Measurements from ENCODE around the gene CDK1. TPM values are rescaled to one million over a fixed set of nuclear protein-coding genes. Genes with fewer than 3 reads are reported as not detected.
A peak's percentile ranks its signal among the peaks of the same experiment; 100 is the strongest.

The CDK1 gene
- polyA plus RNA-seq, 4 donors = 2.7 to 38.1 (median 18.8) TPM

DNA sequence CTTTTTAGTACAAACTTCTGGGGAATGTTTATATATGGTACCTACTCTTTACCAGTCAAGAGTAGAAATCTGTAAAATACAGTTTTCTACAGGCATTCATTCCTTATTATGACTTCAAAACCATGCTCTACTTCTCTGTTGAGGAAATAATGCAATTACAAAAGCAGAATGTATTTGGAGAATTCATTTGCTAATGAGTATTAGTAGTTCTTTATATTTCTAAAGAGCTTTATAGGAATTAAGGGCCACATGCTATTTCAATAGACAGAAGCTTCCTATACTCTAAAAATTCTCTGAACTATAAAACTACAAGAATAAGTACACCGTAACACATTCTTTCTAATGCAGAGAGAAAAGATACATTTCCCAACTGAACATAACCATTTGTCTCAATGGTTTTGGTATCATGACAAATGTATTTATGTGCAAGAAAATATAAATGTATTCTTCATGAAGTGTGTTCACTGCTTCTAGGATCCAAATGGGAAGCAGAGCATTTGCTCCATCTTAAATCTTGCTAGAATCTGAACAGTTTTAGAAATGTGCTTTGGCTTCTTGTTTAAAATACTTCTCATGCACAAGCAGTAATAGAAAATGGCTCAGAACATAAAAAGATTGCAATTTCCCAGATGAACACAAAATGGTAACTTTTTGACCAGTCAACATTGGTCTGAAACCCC, 21.8 kb downstream of the CDK1 start:
- H3K36me3 ChIP-seq (ENCODE audit: control insufficient read depth in 3 of 3, insufficient read depth in 2 of 3, low read depth in 1 of 3, low read length in 3 of 3) = no peaks in the 10 kb centered on the region
- no peaks in the 10 kb centered on the region for H3K9me3 ChIP-seq (ENCODE audit: control insufficient read depth in 2 of 2, insufficient read depth in 1 of 2, low read depth in 1 of 2, low read length in 1 of 2)
- H3K4me1 ChIP-seq (ENCODE audit: control insufficient read depth in 3 of 3, insufficient read depth in 2 of 3, low read depth in 1 of 3, low read length in 2 of 3) = no peaks in the 10 kb centered on the region
- no peaks in the 10 kb centered on the region for H3K27me3 ChIP-seq (ENCODE audit: control insufficient read depth in 3 of 3, insufficient read depth in 3 of 3, low read length in 3 of 3)
- FAIRE-seq = no peak
- no peak overlapping the region for H3K4me3 ChIP-seq (ENCODE audit: low read depth in 1 of 3, low read length in 3 of 3)
- DNase-seq = no peak
- H3K27ac ChIP-seq (ENCODE audit: low read depth in 1 of 3, low read length in 2 of 3) = no peak overlapping the region
- 98 to 100% (median 100%) methylated on average over 1 of the region's 1 CpG for WGBS, 3 donors

DNA sequence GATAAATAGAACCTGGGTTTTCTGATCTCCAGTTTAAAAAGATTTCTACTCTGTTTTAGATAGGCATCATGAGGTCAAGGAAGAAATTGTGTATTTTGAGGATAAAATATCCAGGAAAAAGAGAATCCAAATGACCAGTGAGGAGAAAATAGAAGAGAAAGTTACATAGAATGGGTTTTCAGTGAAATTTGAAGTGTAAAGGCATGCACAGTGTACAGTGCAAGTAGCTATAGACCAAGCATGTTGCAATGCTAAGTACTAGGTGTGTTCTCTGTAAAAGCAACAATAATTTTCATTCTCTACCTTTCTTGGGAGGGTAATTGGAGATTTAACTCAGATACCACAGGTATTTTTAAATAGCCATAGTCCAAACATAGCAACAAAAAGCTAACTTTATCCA, 22.6 kb downstream of the CDK1 start:
- FAIRE-seq = no peak
- no peak for DNase-seq
- no peaks in the 10 kb centered on the region for H3K27me3 ChIP-seq (ENCODE audit: control insufficient read depth in 3 of 3, insufficient read depth in 3 of 3, low read length in 3 of 3)
- no peak overlapping the region for H3K27ac ChIP-seq (ENCODE audit: low read depth in 1 of 3, low read length in 2 of 3)
- no peaks in the 10 kb centered on the region for H3K9me3 ChIP-seq (ENCODE audit: control insufficient read depth in 2 of 2, insufficient read depth in 1 of 2, low read depth in 1 of 2, low read length in 1 of 2)
- no peak overlapping the region for H3K4me3 ChIP-seq (ENCODE audit: low read depth in 1 of 3, low read length in 3 of 3)
- no peaks in the 10 kb centered on the region for H3K4me1 ChIP-seq (ENCODE audit: control insufficient read depth in 3 of 3, insufficient read depth in 2 of 3, low read depth in 1 of 3, low read length in 2 of 3)
- H3K36me3 ChIP-seq (ENCODE audit: control insufficient read depth in 3 of 3, insufficient read depth in 2 of 3, low read depth in 1 of 3, low read length in 3 of 3) = no peaks in the 10 kb centered on the region

DNA sequence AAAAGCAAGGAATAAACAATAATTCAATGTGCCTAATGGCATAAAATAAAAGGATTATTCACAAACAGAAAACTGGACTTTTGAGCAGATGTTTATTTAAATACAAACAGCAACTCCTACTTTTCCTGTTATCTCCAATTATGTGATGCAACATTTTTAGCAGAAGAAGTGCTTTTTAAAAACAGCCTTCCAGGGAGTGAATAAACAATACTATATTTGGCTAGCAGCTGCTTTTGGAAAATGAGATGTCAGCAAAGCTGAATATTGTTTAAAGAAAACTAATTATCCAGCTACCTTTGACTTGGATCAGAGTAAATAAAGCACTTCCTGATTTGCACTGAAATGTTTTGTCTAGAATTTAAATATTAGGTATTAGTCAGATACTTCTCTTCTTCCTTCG, 23.2 kb downstream of the CDK1 start:
- Histone ChIP-seq H3K27me3 (ENCODE audit: control insufficient read depth in 3 of 3, insufficient read depth in 3 of 3, low read length in 3 of 3) (no peaks in the 10 kb centered on the region), H3K4me1 (ENCODE audit: control insufficient read depth in 3 of 3, insufficient read depth in 2 of 3, low read depth in 1 of 3, low read length in 2 of 3) (no peaks in the 10 kb centered on the region), H3K27ac (ENCODE audit: low read depth in 1 of 3, low read length in 2 of 3) (no peak overlapping the region), H3K4me3 (ENCODE audit: low read depth in 1 of 3, low read length in 3 of 3) (no peak overlapping the region), H3K9me3 (ENCODE audit: control insufficient read depth in 2 of 2, insufficient read depth in 1 of 2, low read depth in 1 of 2, low read length in 1 of 2) (no peaks in the 10 kb centered on the region), H3K36me3 (ENCODE audit: control insufficient read depth in 3 of 3, insufficient read depth in 2 of 3, low read depth in 1 of 3, low read length in 3 of 3) (no peaks in the 10 kb centered on the region)
- DNase-seq = no peak
- FAIRE-seq = no peak
- WGBS, 3 donors = 67 to 88% (median 81%) methylated on average over 1 of the region's 1 CpG

DNA sequence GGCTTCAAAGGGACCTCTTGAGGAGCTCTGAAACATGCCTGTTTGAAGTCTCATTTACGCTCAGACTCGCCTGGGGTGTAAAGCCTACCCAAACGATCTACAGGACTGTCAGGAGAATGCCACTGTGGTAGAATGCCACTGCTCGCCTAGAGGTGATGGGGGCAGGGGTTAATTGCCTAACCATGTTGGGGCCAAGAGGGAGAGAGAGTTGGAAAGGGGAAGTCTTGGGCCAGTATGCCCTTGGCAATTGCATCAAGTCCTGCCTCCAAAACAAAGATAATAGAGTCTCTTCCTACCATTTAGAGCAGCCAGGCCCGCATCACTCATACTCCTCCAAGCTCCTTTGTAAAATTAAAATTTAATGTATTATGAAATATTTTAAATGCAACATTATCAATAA, 25.2 kb downstream of the CDK1 start:
- H3K27ac ChIP-seq (ENCODE audit: low read depth in 1 of 3, low read length in 2 of 3) = no peak overlapping the region
- DNase-seq (no peak), FAIRE-seq (no peak)
- 82 to 95% (median 88%) methylated on average over 5 of the region's 5 CpGs for WGBS, 3 donors
- no peaks in the 10 kb centered on the region for H3K9me3 ChIP-seq (ENCODE audit: control insufficient read depth in 2 of 2, insufficient read depth in 1 of 2, low read depth in 1 of 2, low read length in 1 of 2)
- no peaks in the 10 kb centered on the region for H3K4me1 ChIP-seq (ENCODE audit: control insufficient read depth in 3 of 3, insufficient read depth in 2 of 3, low read depth in 1 of 3, low read length in 2 of 3)
- H3K27me3 ChIP-seq (ENCODE audit: control insufficient read depth in 3 of 3, insufficient read depth in 3 of 3, low read length in 3 of 3) = no peaks in the 10 kb centered on the region
- no peak overlapping the region for H3K4me3 ChIP-seq (ENCODE audit: low read depth in 1 of 3, low read length in 3 of 3)
- H3K36me3 ChIP-seq (ENCODE audit: control insufficient read depth in 3 of 3, insufficient read depth in 2 of 3, low read depth in 1 of 3, low read length in 3 of 3) = no peaks in the 10 kb centered on the region

DNA sequence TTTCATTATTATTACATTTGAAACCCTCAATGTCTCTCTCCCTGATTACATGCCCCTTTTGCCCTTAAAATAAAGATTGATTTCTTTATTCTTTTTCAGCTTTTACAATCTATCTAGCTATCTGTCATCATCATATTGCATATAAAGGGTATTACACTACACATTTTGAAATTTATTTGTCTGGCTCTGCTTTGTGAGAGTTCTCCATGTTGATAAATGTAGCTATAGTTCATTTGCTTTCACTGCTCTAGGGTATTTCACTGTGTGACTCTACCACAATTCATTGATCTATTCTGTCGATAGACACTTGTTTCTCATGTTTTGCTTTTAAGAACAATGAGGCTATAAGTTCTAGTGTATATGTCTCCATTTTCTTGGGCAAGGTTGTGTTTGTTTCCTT, 25.6 kb downstream of the CDK1 start:
- Histone ChIP-seq H3K9me3 (ENCODE audit: control insufficient read depth in 2 of 2, insufficient read depth in 1 of 2, low read depth in 1 of 2, low read length in 1 of 2) (no peaks in the 10 kb centered on the region), H3K27me3 (ENCODE audit: control insufficient read depth in 3 of 3, insufficient read depth in 3 of 3, low read length in 3 of 3) (no peaks in the 10 kb centered on the region), H3K36me3 (ENCODE audit: control insufficient read depth in 3 of 3, insufficient read depth in 2 of 3, low read depth in 1 of 3, low read length in 3 of 3) (no peaks in the 10 kb centered on the region), H3K27ac (ENCODE audit: low read depth in 1 of 3, low read length in 2 of 3) (no peak overlapping the region), H3K4me3 (ENCODE audit: low read depth in 1 of 3, low read length in 3 of 3) (no peak overlapping the region), H3K4me1 (ENCODE audit: control insufficient read depth in 3 of 3, insufficient read depth in 2 of 3, low read depth in 1 of 3, low read length in 2 of 3) (no peaks in the 10 kb centered on the region)
- DNase-seq = no peak
- FAIRE-seq = no peak
- WGBS, 3 donors = 97% methylated on average over 1 of the region's 1 CpG

DNA sequence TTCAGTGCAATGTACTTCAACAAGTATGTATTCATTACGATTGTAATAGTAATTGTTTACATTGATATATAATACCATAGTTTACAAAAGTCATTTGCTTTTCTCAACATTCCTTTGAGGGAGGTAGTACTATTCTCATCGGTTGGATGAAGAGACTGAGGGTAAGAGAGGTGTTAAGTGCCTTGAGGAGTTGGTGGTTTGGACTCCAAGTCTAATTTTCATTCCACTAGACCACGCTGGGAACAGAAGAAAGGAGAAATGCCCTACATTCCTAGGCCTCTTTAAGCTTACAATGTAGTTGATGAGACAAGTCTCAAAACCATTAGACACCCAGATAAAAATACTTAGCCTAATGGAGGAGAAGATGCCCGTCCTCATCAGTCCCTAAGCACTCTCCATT, 28.6 kb downstream of the CDK1 start:
- WGBS, 3 donors = 80 to 91% (median 82%) methylated on average over 4 of the region's 4 CpGs

DNA sequence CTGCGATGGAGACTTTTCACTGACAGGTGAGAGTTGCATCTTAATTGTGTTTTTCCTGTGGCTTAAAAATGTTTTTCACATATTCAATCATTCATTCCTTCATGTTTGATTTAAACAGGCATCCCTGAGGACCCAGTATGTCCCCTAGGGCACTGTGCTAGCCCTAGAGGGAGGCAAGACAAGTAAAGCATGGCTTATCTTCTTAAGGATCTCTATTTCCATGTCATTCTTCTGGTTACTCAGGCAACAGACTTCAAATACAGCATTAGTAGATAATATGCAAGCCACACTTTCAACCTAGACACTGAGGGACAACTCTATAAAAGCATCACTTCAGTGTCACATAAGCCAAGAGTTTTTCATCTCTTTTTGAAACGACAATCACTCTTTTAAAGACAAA, 29.2 kb downstream of the CDK1 start:
- H3K4me3 ChIP-seq (ENCODE audit: low read depth in 1 of 3, low read length in 3 of 3) = no peak overlapping the region
- no peaks in the 10 kb centered on the region for H3K36me3 ChIP-seq (ENCODE audit: control insufficient read depth in 3 of 3, insufficient read depth in 2 of 3, low read depth in 1 of 3, low read length in 3 of 3)
- no peaks in the 10 kb centered on the region for H3K27me3 ChIP-seq (ENCODE audit: control insufficient read depth in 3 of 3, insufficient read depth in 3 of 3, low read length in 3 of 3)
- H3K4me1 ChIP-seq (ENCODE audit: control insufficient read depth in 3 of 3, insufficient read depth in 2 of 3, low read depth in 1 of 3, low read length in 2 of 3) = peaks cover 0 to 7% (median 3%) of the 10 kb centered on the region in 3 donors
- no peak for FAIRE-seq
- DNase-seq = no peak
- 82 to 94% (median 91%) methylated on average over 2 of the region's 2 CpGs for WGBS, 3 donors
- H3K27ac ChIP-seq (ENCODE audit: low read depth in 1 of 3, low read length in 2 of 3) = no peak overlapping the region
- H3K9me3 ChIP-seq (ENCODE audit: control insufficient read depth in 2 of 2, insufficient read depth in 1 of 2, low read depth in 1 of 2, low read length in 1 of 2) = no peaks in the 10 kb centered on the region

More for the DNA sequence above, 28.6 kb downstream of the CDK1 start:
- H3K4me3 ChIP-seq (ENCODE audit: low read depth in 1 of 3, low read length in 3 of 3) = no peak overlapping the region
- DNase-seq = no peak
- H3K27me3 ChIP-seq (ENCODE audit: control insufficient read depth in 3 of 3, insufficient read depth in 3 of 3, low read length in 3 of 3) = no peaks in the 10 kb centered on the region
- peaks cover 0 to 7% (median 3%) of the 10 kb centered on the region in 3 donors for H3K4me1 ChIP-seq (ENCODE audit: control insufficient read depth in 3 of 3, insufficient read depth in 2 of 3, low read depth in 1 of 3, low read length in 2 of 3)
- H3K36me3 ChIP-seq (ENCODE audit: control insufficient read depth in 3 of 3, insufficient read depth in 2 of 3, low read depth in 1 of 3, low read length in 3 of 3) = no peaks in the 10 kb centered on the region
- H3K9me3 ChIP-seq (ENCODE audit: control insufficient read depth in 2 of 2, insufficient read depth in 1 of 2, low read depth in 1 of 2, low read length in 1 of 2) = no peaks in the 10 kb centered on the region
- no peak overlapping the region for H3K27ac ChIP-seq (ENCODE audit: low read depth in 1 of 3, low read length in 2 of 3)
- FAIRE-seq = no peak

DNA sequence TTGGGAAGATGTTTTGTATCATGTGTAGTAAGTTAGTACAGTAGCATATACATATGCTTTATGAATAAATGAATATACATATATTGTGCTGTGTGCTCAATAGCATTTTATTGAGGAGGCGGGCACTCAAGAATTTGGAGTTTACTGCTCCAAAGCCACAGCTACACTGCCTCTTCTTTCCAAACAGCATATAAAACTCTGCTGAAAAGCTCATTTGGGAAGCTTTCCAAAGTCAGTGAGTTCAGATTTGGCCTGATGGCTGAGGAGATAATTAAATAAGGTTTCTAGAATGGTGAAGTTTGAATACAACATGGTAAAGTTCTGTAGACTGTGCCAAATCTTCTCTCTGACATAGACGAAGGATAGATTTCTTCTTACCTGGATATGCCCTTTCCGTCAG, 29.8 kb downstream of the CDK1 start:
- Histone ChIP-seq H3K27me3 (ENCODE audit: control insufficient read depth in 3 of 3, insufficient read depth in 3 of 3, low read length in 3 of 3) (no peaks in the 10 kb centered on the region), H3K36me3 (ENCODE audit: control insufficient read depth in 3 of 3, insufficient read depth in 2 of 3, low read depth in 1 of 3, low read length in 3 of 3) (no peaks in the 10 kb centered on the region), H3K4me1 (ENCODE audit: control insufficient read depth in 3 of 3, insufficient read depth in 2 of 3, low read depth in 1 of 3, low read length in 2 of 3) (peaks cover 0 to 7% (median 3%) of the 10 kb centered on the region in 3 donors), H3K9me3 (ENCODE audit: control insufficient read depth in 2 of 2, insufficient read depth in 1 of 2, low read depth in 1 of 2, low read length in 1 of 2) (no peaks in the 10 kb centered on the region), H3K27ac (ENCODE audit: low read depth in 1 of 3, low read length in 2 of 3) (no peak overlapping the region), H3K4me3 (ENCODE audit: low read depth in 1 of 3, low read length in 3 of 3) (no peak overlapping the region)
- 57 to 89% (median 76%) methylated on average over 3 of the region's 3 CpGs for WGBS, 3 donors
- no peak for FAIRE-seq
- DNase-seq = no peak

DNA sequence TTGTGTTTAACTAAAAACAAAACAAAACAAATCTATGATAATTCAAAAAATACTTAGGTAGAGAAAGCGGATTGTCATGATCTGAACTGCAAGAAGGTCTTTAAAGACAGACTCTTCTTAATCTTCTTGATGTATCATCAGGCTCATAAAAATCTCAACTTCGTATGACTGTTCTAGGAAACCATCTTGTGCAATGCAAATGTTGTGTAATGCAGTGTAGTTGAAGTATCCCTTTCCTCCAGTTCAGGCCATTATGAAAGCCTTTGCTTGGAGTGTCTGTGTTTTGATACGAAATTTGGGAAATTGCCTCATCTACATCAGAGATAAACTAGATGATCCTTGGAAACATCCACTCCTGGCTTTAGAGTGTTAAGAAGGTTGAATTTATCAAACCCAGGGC, 30.9 kb downstream of the CDK1 start:
- 73 to 90% (median 88%) methylated on average over 3 of the region's 3 CpGs for WGBS, 3 donors
- DNase-seq (peak in 1 of 2 donors; percentile 60), FAIRE-seq (no peak)
- H3K4me1 ChIP-seq (ENCODE audit: control insufficient read depth in 3 of 3, insufficient read depth in 2 of 3, low read depth in 1 of 3, low read length in 2 of 3) = peaks cover 0 to 7% (median 3%) of the 10 kb centered on the region in 3 donors
- no peaks in the 10 kb centered on the region for H3K27me3 ChIP-seq (ENCODE audit: control insufficient read depth in 3 of 3, insufficient read depth in 3 of 3, low read length in 3 of 3)
- no peak overlapping the region for H3K27ac ChIP-seq (ENCODE audit: low read depth in 1 of 3, low read length in 2 of 3)
- H3K9me3 ChIP-seq (ENCODE audit: control insufficient read depth in 2 of 2, insufficient read depth in 1 of 2, low read depth in 1 of 2, low read length in 1 of 2) = no peaks in the 10 kb centered on the region
- H3K4me3 ChIP-seq (ENCODE audit: low read depth in 1 of 3, low read length in 3 of 3) = no peak overlapping the region
- H3K36me3 ChIP-seq (ENCODE audit: control insufficient read depth in 3 of 3, insufficient read depth in 2 of 3, low read depth in 1 of 3, low read length in 3 of 3) = no peaks in the 10 kb centered on the region

Data from small intestine (tissue), 7 donors.